GM23248 (cell line): ENCODE results near the gene CDYL. TPM values are rescaled to one million over a fixed set of nuclear protein-coding genes. Genes with fewer than 3 reads are reported as not detected.

Experiments
- DNase-seq: peaks from one replicate; pipeline ENCODE4 v3.0.0-alpha.2; 2015
- H2AFZ ChIP-seq: fragments of 200-600 bp; sonication (generic); 2 replicates; pipeline ENCODE4 v1.6.1; 2016; ENCODE audit warnings: antibody characterized with exemption
- H3F3A ChIP-seq: fragments of 200-600 bp; sonication (generic); 2 replicates; pipeline ENCODE4 v1.6.1; 2016; ENCODE audit warnings: mild to moderate bottlenecking, antibody characterized with exemption, mixed run types; ENCODE audit not compliant: insufficient read depth
- H3K27ac ChIP-seq: fragments of 200-600 bp; sonication (generic); 2 replicates; pipeline ENCODE4 v1.5.1; 2016; ENCODE audit warnings: mild to moderate bottlenecking
- H3K27me3 ChIP-seq: fragments of 200-600 bp; sonication (generic); replicated peaks from 2 replicates; pipeline ENCODE4 v1.6.1; 2016; ENCODE audit warnings: mild to moderate bottlenecking; ENCODE audit not compliant: insufficient read depth
- H3K36me3 ChIP-seq: fragments of 200-600 bp; sonication (generic); 2 replicates; pipeline ENCODE4 v1.6.1; 2016; ENCODE audit warnings: low read depth, mild to moderate bottlenecking
- H3K4me1 ChIP-seq: fragments of 200-600 bp; sonication (generic); 2 replicates; pipeline ENCODE4 v1.6.1; 2016; ENCODE audit warnings: mild to moderate bottlenecking; ENCODE audit not compliant: insufficient read depth
- H3K4me2 ChIP-seq: fragments of 200-600 bp; sonication (generic); one replicate; pipeline ENCODE4 v1.6.1; 2016; ENCODE audit warnings: mild to moderate bottlenecking; ENCODE audit not compliant: unreplicated experiment
- H3K4me3 ChIP-seq: fragments of 200-600 bp; sonication (generic); 2 replicates; pipeline ENCODE4 v1.5.1; 2016; ENCODE audit warnings: mild to moderate bottlenecking
- H3K79me2 ChIP-seq: fragments of 200-600 bp; sonication (generic); 2 replicates; pipeline ENCODE4 v1.6.1; 2016; ENCODE audit warnings: mild to moderate bottlenecking; ENCODE audit not compliant: insufficient read depth
- H3K9ac ChIP-seq: fragments of 200-600 bp; sonication (generic); 2 replicates; pipeline ENCODE4 v1.6.1; 2016; ENCODE audit warnings: mild to moderate bottlenecking
- H3K9me2 ChIP-seq: fragments of 200-600 bp; sonication (generic); 2 replicates; pipeline ENCODE4 v1.6.1; 2016; ENCODE audit warnings: mixed run types, mild to moderate bottlenecking, moderate library complexity; ENCODE audit not compliant: insufficient read depth
- H3K9me3 ChIP-seq: fragments of 200-600 bp; sonication (generic); one replicate; pipeline ENCODE4 v1.6.1; 2017; ENCODE audit warnings: low read depth
- H4K20me1 ChIP-seq: fragments of 200-600 bp; sonication (generic); 2 replicates; pipeline ENCODE4 v1.6.0; 2016; ENCODE audit not compliant: insufficient read depth
- EZH2 ChIP-seq: fragments of 200-600 bp; sonication (generic); IDR thresholded peaks from 2 replicates; pipeline ENCODE4 v1.6.1; 2018; ENCODE audit warnings: antibody characterized with exemption, mild to moderate bottlenecking; ENCODE audit not compliant: insufficient read depth, poor library complexity, severe bottlenecking
- EZH2phosphoT487 ChIP-seq: fragments of 200-600 bp; sonication (generic); IDR thresholded peaks from 2 replicates; pipeline ENCODE4 v1.6.1; 2018; ENCODE audit warnings: antibody characterized with exemption, moderate library complexity, mild to moderate bottlenecking, low read depth; ENCODE audit not compliant: insufficient read depth
- WGBS, 2 experiments: methylation state at CpG; one replicate each; pipeline ENCODE4 v1.1.6; 2015 to 2017; ENCODE audit warnings: low lambda C conversion rate in 2 of 2, low coverage in 1 of 2; ENCODE audit errors: missing lambda C conversion rate in 2 of 2; 5-methylcytosine and 5-hydroxymethylcytosine counted together
- in situ Hi-C: fragments of 300-500 bp; cut with MboI; formaldehyde crosslinking; loops from 2 replicates; pipeline ENCODE4 v1.15.0; 2020
- polyA plus RNA-seq: library from polyadenylated mRNA; unstranded; fragments of >200 nt; fragmentation: Nextera tagmentation; extraction: Ambion mirVana; gene quantifications from 2 replicates; pipeline ENCODE4 v1.2.1, GENCODE V29; 2016
- total RNA-seq: library from RNA; depleted of rRNA; stranded (reverse); fragments of >200 nt; shearing (Covaris generic); gene quantifications from 2 replicates; pipeline ENCODE4 v1.2.3, GENCODE V29; 2014

The CDYL gene
- total and polyA plus RNA-seq, 2 experiments from 2014 or later: 7.9 to 27.9 TPM

DNA sequence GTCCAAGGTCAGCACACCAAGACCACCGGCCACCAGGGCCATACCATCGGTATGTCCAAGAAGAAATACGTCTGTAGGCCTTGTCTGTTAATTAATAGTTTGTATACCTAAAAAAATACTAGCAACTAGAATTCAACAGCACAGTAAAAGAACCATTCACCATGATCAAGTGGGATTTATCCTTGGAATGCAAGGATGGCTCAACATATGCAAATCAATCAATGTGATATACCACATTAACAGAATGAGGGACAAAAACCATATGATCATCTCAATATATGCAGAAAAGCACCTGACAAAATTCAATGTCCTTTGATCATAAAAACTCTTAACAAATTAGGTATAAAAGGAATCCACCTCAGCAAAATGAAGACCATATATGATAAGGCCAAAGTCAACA is 203.2 kb downstream of the CDYL start:
- Histone ChIP-seq H3K4me2 (no peak overlapping the region), H3K79me2 (no peaks in the 10 kb centered on the region), H3K27me3 (no peaks in the 10 kb centered on the region), H3K9me3 (no peaks in the 10 kb centered on the region), H4K20me1 (no peaks in the 10 kb centered on the region), H3K36me3 (no peaks in the 10 kb centered on the region), H2AFZ (no peak overlapping the region), H3K27ac (no peak overlapping the region), H3K9me2 (no peaks in the 10 kb centered on the region), H3K4me3 (no peak overlapping the region), H3K9ac (no peak overlapping the region), H3K4me1 (no peaks in the 10 kb centered on the region), H3F3A (no peaks in the 10 kb centered on the region)
- DNase-seq: peak; percentile 21
- WGBS, 2 experiments: 54 to 59% methylated on average over 3 of the region's 3 CpGs
- in situ Hi-C loops: no loop called here
- no peak for TF ChIP-seq EZH2
- TF ChIP-seq EZH2phosphoT487: no peak

DNA sequence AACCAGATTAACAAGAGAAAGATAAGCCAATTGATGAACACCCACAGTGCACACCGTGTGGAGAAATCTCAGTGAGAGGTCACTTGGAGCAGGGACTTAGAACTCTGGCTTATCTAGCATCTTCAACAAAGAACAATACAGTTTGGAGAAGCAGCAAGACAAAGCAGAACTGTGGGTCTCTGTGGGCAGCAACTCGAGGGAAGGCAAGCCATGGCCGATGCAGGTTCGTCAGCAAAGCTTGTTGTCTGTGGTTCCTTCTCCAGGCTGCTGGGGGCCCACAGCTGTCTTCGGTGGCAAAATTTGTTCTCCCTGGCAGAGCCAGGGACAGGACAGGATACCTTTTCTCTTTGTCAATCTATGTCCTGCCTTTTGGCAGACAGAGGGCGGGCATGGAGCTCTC is 205.6 kb downstream of the CDYL start:
- H3K9ac ChIP-seq: no peak overlapping the region
- H3K4me1 ChIP-seq: no peaks in the 10 kb centered on the region
- no peak overlapping the region for H3K27ac ChIP-seq
- H4K20me1 ChIP-seq: no peaks in the 10 kb centered on the region
- no peak overlapping the region for H2AFZ ChIP-seq
- no peak overlapping the region for H3K4me3 ChIP-seq
- TF ChIP-seq EZH2phosphoT487 (no peak), EZH2 (no peak)
- DNase-seq: no peak
- no peaks in the 10 kb centered on the region for H3K9me2 ChIP-seq
- no peaks in the 10 kb centered on the region for H3K79me2 ChIP-seq
- in situ Hi-C loops: no loop called here
- WGBS, 2 experiments: 60 to 64% methylated on average over 6 of the region's 6 CpGs
- no peak overlapping the region for H3K4me2 ChIP-seq
- H3K36me3 ChIP-seq: no peaks in the 10 kb centered on the region
- H3F3A ChIP-seq: no peaks in the 10 kb centered on the region
- H3K9me3 ChIP-seq: no peaks in the 10 kb centered on the region
- H3K27me3 ChIP-seq: no peaks in the 10 kb centered on the region

- no peaks in the 10 kb centered on the region for H3F3A ChIP-seq
- H3K36me3 ChIP-seq: no peaks in the 10 kb centered on the region
- no peaks in the 10 kb centered on the region for H3K9me2 ChIP-seq
- no peaks in the 10 kb centered on the region for H3K4me1 ChIP-seq
- H3K9me3 ChIP-seq: no peaks in the 10 kb centered on the region
- H3K27ac ChIP-seq: no peak overlapping the region
- TF ChIP-seq EZH2 (no peak), EZH2phosphoT487 (no peak)
- no peak overlapping the region for H3K4me2 ChIP-seq
- in situ Hi-C loops: no loop called here
- 57 to 61% methylated on average over 6 of the region's 6 CpGs for WGBS, 2 experiments
- no peak overlapping the region for H3K9ac ChIP-seq
- DNase-seq: no peak
- no peaks in the 10 kb centered on the region for H3K27me3 ChIP-seq
- no peaks in the 10 kb centered on the region for H3K79me2 ChIP-seq
- no peak overlapping the region for H3K4me3 ChIP-seq
- H2AFZ ChIP-seq: no peak overlapping the region
- no peaks in the 10 kb centered on the region for H4K20me1 ChIP-seq
These were observed 207.1 kb downstream of the CDYL start for GRCh38 chr6:4983322-4983721.

- H3K27ac ChIP-seq: no peak overlapping the region
- no peaks in the 10 kb centered on the region for H3K4me1 ChIP-seq
- no peaks in the 10 kb centered on the region for H3K9me2 ChIP-seq
- H3K27me3 ChIP-seq: no peaks in the 10 kb centered on the region
- in situ Hi-C loops: no loop called here
- H3K36me3 ChIP-seq: no peaks in the 10 kb centered on the region
- H4K20me1 ChIP-seq: no peaks in the 10 kb centered on the region
- 85 to 87% methylated on average over 3 of the region's 3 CpGs for WGBS, 2 experiments
- no peaks in the 10 kb centered on the region for H3F3A ChIP-seq
- H3K9ac ChIP-seq: no peak overlapping the region
- H3K9me3 ChIP-seq: no peaks in the 10 kb centered on the region
- no peaks in the 10 kb centered on the region for H3K79me2 ChIP-seq
- no peak overlapping the region for H3K4me3 ChIP-seq
- TF ChIP-seq EZH2phosphoT487 (no peak), EZH2 (no peak)
- no peak for DNase-seq
- no peak overlapping the region for H3K4me2 ChIP-seq
- H2AFZ ChIP-seq: no peak overlapping the region
These were observed 210.8 kb downstream of the CDYL start for GRCh38 chr6:4986999-4987398.

DNA sequence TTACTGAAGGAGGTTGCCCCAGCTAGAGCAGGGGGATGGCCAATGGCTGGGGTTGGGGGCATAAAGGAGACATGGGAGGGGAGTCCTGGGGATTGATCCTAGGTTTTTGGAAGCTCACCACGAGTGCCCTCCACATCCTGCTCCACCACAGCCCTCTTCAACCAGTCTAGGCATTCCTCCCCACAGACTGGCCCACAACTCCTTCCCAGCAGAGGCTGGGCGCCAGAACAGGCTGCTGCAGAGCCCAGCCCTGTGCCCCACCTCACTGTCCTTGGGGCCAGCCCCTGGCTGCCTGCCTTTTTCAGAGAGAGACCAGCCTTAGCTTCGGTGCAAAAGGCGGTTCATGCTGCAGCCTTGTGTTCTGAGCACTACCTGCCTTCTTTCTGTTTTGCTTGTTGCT is 211.2 kb downstream of the CDYL start:
- Histone ChIP-seq H3K79me2 (no peaks in the 10 kb centered on the region), H3K9ac (no peak overlapping the region), H3K4me2 (no peak overlapping the region), H2AFZ (no peak overlapping the region), H3K9me3 (no peaks in the 10 kb centered on the region), H3K36me3 (no peaks in the 10 kb centered on the region; the same call in 1 of the 2 replicates), H3K9me2 (no peaks in the 10 kb centered on the region), H3K4me3 (no peak overlapping the region), H3K27ac (no peak overlapping the region), H3K27me3 (no peaks in the 10 kb centered on the region), H3K4me1 (no peaks in the 10 kb centered on the region), H3F3A (no peaks in the 10 kb centered on the region), H4K20me1 (no peaks in the 10 kb centered on the region)
- no peak for DNase-seq
- in situ Hi-C loops: no loop called here
- 78 to 79% methylated on average over 4 of the region's 4 CpGs for WGBS, 2 experiments
- TF ChIP-seq EZH2phosphoT487 (no peak), EZH2 (no peak)
